Stomach (tissue), 4 donors: ENCODE data around the gene SNRPB.

Source experiments
- CTCF ChIP-seq, 7 experiments: fragments of 450-650 bp in 4 of 7; fragments of 200-600 bp in 3 of 7; sonication (generic) in 3 of 7; IDR thresholded peaks; one replicate each; pipeline ENCODE4 v1.5.1; 2016 to 2019; ENCODE audit warnings: antibody characterized with exemption in 7 of 7, control low read depth in 2 of 7, mild to moderate bottlenecking in 1 of 7
- POLR2A ChIP-seq, 4 donors: fragments of 450-650 bp; IDR thresholded peaks; one replicate each; pipeline ENCODE4 v1.6.1; 2016; ENCODE audit warnings: antibody characterized with exemption in 4 of 4, control low read depth in 2 of 4, mild to moderate bottlenecking in 1 of 4, moderate library complexity in 1 of 4

- TF ChIP-seq CTCF (IDR thresholded peaks at IDR 0.05) (no peak), POLR2A (IDR thresholded peaks at IDR 0.05) (no peak)
Observed at GRCh38 chr20:2465100-2465499, 5.5 kb downstream of the SNRPB start.
